Panc1 (cell line): Measurements from ENCODE around the gene CAPZA1.

Source experiments
- CTCF ChIP-seq: fragments of 450-650 bp; IDR thresholded peaks from 2 replicates; pipeline ENCODE4 v1.5.1; 2017; ENCODE audit warnings: mild to moderate bottlenecking
- POLR2AphosphoS5 ChIP-seq: IDR thresholded peaks from 2 replicates; pipeline ENCODE4 v1.6.1; 2012; ENCODE audit warnings: mild to moderate bottlenecking, low read depth, low read length, moderate library complexity
- SIN3A ChIP-seq: IDR thresholded peaks from 2 replicates; pipeline ENCODE4 v1.6.1; 2012; ENCODE audit warnings: low read depth, mild to moderate bottlenecking, low read length, moderate library complexity, borderline replicate concordance; ENCODE audit not compliant: insufficient read depth
- TCF7L2 ChIP-seq: IDR thresholded peaks from 2 replicates; pipeline ENCODE4 v1.6.1; 2011; ENCODE audit warnings: mild to moderate bottlenecking, low read depth, low read length, inconsistent platforms
- TF ChIP-seq, protein P1 (sequence below), 2 experiments: IDR thresholded peaks; 2 replicates each; pipeline ENCODE4 v1.6.1; 2011 to 2012; ENCODE audit warnings: low read depth in 2 of 2, control low read depth in 1 of 2, low read length in 1 of 2, mild to moderate bottlenecking in 1 of 2, moderate library complexity in 1 of 2; ENCODE audit not compliant: insufficient read depth in 1 of 2

- TF ChIP-seq CTCF (no peak), POLR2AphosphoS5 (no peak), SIN3A (no peak), TCF7L2 (no peak)
- TF ChIP-seq, protein P1, sequence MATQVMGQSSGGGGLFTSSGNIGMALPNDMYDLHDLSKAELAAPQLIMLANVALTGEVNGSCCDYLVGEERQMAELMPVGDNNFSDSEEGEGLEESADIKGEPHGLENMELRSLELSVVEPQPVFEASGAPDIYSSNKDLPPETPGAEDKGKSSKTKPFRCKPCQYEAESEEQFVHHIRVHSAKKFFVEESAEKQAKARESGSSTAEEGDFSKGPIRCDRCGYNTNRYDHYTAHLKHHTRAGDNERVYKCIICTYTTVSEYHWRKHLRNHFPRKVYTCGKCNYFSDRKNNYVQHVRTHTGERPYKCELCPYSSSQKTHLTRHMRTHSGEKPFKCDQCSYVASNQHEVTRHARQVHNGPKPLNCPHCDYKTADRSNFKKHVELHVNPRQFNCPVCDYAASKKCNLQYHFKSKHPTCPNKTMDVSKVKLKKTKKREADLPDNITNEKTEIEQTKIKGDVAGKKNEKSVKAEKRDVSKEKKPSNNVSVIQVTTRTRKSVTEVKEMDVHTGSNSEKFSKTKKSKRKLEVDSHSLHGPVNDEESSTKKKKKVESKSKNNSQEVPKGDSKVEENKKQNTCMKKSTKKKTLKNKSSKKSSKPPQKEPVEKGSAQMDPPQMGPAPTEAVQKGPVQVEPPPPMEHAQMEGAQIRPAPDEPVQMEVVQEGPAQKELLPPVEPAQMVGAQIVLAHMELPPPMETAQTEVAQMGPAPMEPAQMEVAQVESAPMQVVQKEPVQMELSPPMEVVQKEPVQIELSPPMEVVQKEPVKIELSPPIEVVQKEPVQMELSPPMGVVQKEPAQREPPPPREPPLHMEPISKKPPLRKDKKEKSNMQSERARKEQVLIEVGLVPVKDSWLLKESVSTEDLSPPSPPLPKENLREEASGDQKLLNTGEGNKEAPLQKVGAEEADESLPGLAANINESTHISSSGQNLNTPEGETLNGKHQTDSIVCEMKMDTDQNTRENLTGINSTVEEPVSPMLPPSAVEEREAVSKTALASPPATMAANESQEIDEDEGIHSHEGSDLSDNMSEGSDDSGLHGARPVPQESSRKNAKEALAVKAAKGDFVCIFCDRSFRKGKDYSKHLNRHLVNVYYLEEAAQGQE (IDR thresholded peaks at IDR 0.05; ENCODE audit: insufficient read depth in 1 of 2, low read depth in 2 of 2, low read length in 1 of 2), result no peak
These were observed 93.1 kb downstream of the CAPZA1 start for GRCh38 chr1:112712701-112713128.
